IMR-90 (cell line): ENCODE data around the gene ZC3H12D. TPM values are rescaled to one million over a fixed set of nuclear protein-coding genes. Genes with fewer than 3 reads are reported as not detected.
A peak's percentile ranks its signal among the peaks of the same experiment; 100 is the strongest.

Experiments
- ATAC-seq: fragments of 200-7000 bp; cut with Tn5 transposase; 2 replicates; pipeline ENCODE4 v1.9.1; 2020; ENCODE audit warnings: low read depth, mild to moderate bottlenecking, moderate library complexity
- BruUV-seq: library from RNA; stranded (reverse); fragments of 400-500 nt; replicated peaks from 2 replicates; lab custom pipeline; 2021; lab: Mats Ljungman, UMichigan
- CTCF ChIA-PET: fragments of 300-600 bp; formaldehyde crosslinking; extraction: SDS; loops from one replicate; lab custom pipeline; 2021; ENCODE audit warnings: antibody characterized with exemption; lab: Yijun Ruan, JAX
- POLR2A ChIA-PET: fragments of 300-600 bp; sonication (Branson Sonifier 250); formaldehyde crosslinking; loops from one replicate; lab custom pipeline; 2022; ENCODE audit warnings: antibody characterized with exemption; ENCODE audit not compliant: unreplicated experiment; lab: Charles Lee
- DNase-seq: peaks from one replicate; pipeline ENCODE4 v3.0.0; 2013
- H2AFZ ChIP-seq: replicated peaks from 2 replicates; pipeline ENCODE3; 2013; ENCODE audit warnings: low read length, mild to moderate bottlenecking; ENCODE audit not compliant: poor library complexity
- H2AK5ac ChIP-seq: 2 replicates; pipeline ENCODE4 v1.6.1; 2013; ENCODE audit warnings: low read depth, low read length, inconsistent platforms
- H2AK9ac ChIP-seq: replicated peaks from 2 replicates; pipeline ENCODE3; 2013; ENCODE audit warnings: mild to moderate bottlenecking, low read depth, low read length, moderate library complexity; ENCODE audit not compliant: poor library complexity
- H2BK120ac ChIP-seq: 2 replicates; pipeline ENCODE4 v1.6.1; 2013; ENCODE audit warnings: low read depth, low read length, inconsistent platforms
- H2BK15ac ChIP-seq: 3 replicates; pipeline ENCODE4 v1.6.1; 2013; ENCODE audit warnings: low read depth, low read length, inconsistent platforms
- H2BK20ac ChIP-seq: 2 replicates; pipeline ENCODE4 v1.6.1; 2013; ENCODE audit warnings: low read depth, mild to moderate bottlenecking, inconsistent platforms, low read length, moderate library complexity
- H2BK5ac ChIP-seq: 2 replicates; pipeline ENCODE4 v1.6.1; 2013; ENCODE audit warnings: mild to moderate bottlenecking, low read depth, low read length, inconsistent platforms; ENCODE audit not compliant: poor library complexity, severe bottlenecking
- H3K14ac ChIP-seq: replicated peaks from 2 replicates; pipeline ENCODE4 v1.6.1; 2013; ENCODE audit warnings: low read depth, low read length, inconsistent platforms
- H3K18ac ChIP-seq: 2 replicates; pipeline ENCODE4 v1.6.1; 2013; ENCODE audit warnings: low read depth, low read length, control low read depth
- H3K23ac ChIP-seq: 2 replicates; pipeline ENCODE4 v1.6.1; 2013; ENCODE audit warnings: low read depth, low read length, inconsistent platforms
- H3K27ac ChIP-seq: 2 replicates; pipeline ENCODE4 v1.5.1; 2013; ENCODE audit warnings: mild to moderate bottlenecking, control low read depth, low read length; ENCODE audit not compliant: insufficient read depth
- H3K27me3 ChIP-seq: 2 replicates; pipeline ENCODE4 v1.6.1; 2013; ENCODE audit warnings: low read length; ENCODE audit not compliant: control insufficient read depth, insufficient read depth
- H3K36me3 ChIP-seq: 2 replicates; pipeline ENCODE4 v1.6.1; 2013; ENCODE audit warnings: low read length, mixed read lengths; ENCODE audit not compliant: control insufficient read depth, insufficient read depth
- H3K4ac ChIP-seq: 2 replicates; pipeline ENCODE4 v1.6.1; 2013; ENCODE audit warnings: low read depth, low read length, inconsistent platforms
- H3K4me1 ChIP-seq: 2 replicates; pipeline ENCODE4 v1.6.1; 2013; ENCODE audit warnings: low read length, mixed read lengths; ENCODE audit not compliant: control insufficient read depth, insufficient read depth
- H3K4me2 ChIP-seq: 2 replicates; pipeline ENCODE4 v1.6.1; 2013; ENCODE audit warnings: low read depth, mild to moderate bottlenecking, control low read depth, low read length, moderate library complexity
- H3K4me3 ChIP-seq: 2 replicates; pipeline ENCODE4 v1.5.1; 2013; ENCODE audit warnings: low read depth, mild to moderate bottlenecking, control low read depth, low read length, moderate library complexity; ENCODE audit not compliant: insufficient read depth
- H3K56ac ChIP-seq: 2 replicates; pipeline ENCODE4 v1.6.1; 2013; ENCODE audit warnings: low read length, inconsistent platforms; ENCODE audit not compliant: insufficient read depth; ENCODE audit errors: extremely low read depth
- H3K79me1 ChIP-seq, 2 experiments: 2 replicates each; pipeline ENCODE4 v1.6.1; 2013; ENCODE audit warnings: low read length in 2 of 2, inconsistent platforms in 1 of 2, low read depth in 1 of 2
- H3K9ac ChIP-seq: 2 replicates; pipeline ENCODE4 v1.6.1; 2013; ENCODE audit warnings: low read depth, low read length, control low read depth
- H3K9me1 ChIP-seq: 2 replicates; pipeline ENCODE4 v1.6.1; 2013; ENCODE audit warnings: low read length, inconsistent platforms; ENCODE audit not compliant: insufficient read depth
- H3K9me3 ChIP-seq: 2 replicates; pipeline ENCODE4 v1.6.1; 2013; ENCODE audit warnings: low read length; ENCODE audit not compliant: control insufficient read depth, insufficient read depth
- H4K20me1 ChIP-seq: 2 replicates; pipeline ENCODE4 v1.6.1; 2013; ENCODE audit warnings: low read length, inconsistent platforms; ENCODE audit not compliant: insufficient read depth
- H4K5ac ChIP-seq: 2 replicates; pipeline ENCODE4 v1.6.1; 2013; ENCODE audit warnings: mild to moderate bottlenecking, low read depth, low read length, control low read depth
- H4K8ac ChIP-seq, 2 experiments: 2 replicates each; pipeline ENCODE4 v1.6.1; 2013; ENCODE audit warnings: low read depth in 2 of 2, low read length in 2 of 2, control low read depth in 1 of 2, inconsistent platforms in 1 of 2
- H4K91ac ChIP-seq: 2 replicates; pipeline ENCODE4 v1.6.1; 2013; ENCODE audit warnings: low read depth, low read length, inconsistent platforms; ENCODE audit not compliant: insufficient read depth
- BHLHE40 ChIP-seq: fragments of 150-350 bp; IDR thresholded peaks from 2 replicates; pipeline ENCODE4 v1.6.1; 2016; ENCODE audit warnings: mild to moderate bottlenecking, low read depth, low read length
- CTCF ChIP-seq: conservative IDR thresholded peaks from 2 replicates; pipeline ENCODE4 v1.5.1; 2012; ENCODE audit warnings: mild to moderate bottlenecking, low read depth, low read length, improper control_type of control experiment
- FOS ChIP-seq: fragments of 150-350 bp; IDR thresholded peaks from 2 replicates; pipeline ENCODE4 v1.6.1; 2016; ENCODE audit warnings: low read depth, low read length
- MAZ ChIP-seq: IDR thresholded peaks from 2 replicates; pipeline ENCODE4 v1.6.1; 2012; ENCODE audit warnings: low read depth, mild to moderate bottlenecking, low read length, improper control_type of control experiment, moderate library complexity, borderline replicate concordance
- MXI1 ChIP-seq: IDR thresholded peaks from 2 replicates; pipeline ENCODE4 v1.6.1; 2012; ENCODE audit warnings: low read depth, mild to moderate bottlenecking, low read length, moderate library complexity, borderline replicate concordance
- NFE2L2 ChIP-seq: fragments of 150-350 bp; IDR thresholded peaks from 2 replicates; pipeline ENCODE4 v1.6.1; 2016; ENCODE audit warnings: low read depth, mild to moderate bottlenecking, low read length
- POLR2A ChIP-seq: IDR thresholded peaks from 2 replicates; pipeline ENCODE4 v1.6.1; 2012; ENCODE audit warnings: mild to moderate bottlenecking, low read depth, low read length
- RCOR1 ChIP-seq: IDR thresholded peaks from 2 replicates; pipeline ENCODE4 v1.6.1; 2012; ENCODE audit warnings: mild to moderate bottlenecking, low read length, improper control_type of control experiment; ENCODE audit not compliant: insufficient replicate concordance
- RFX5 ChIP-seq: IDR thresholded peaks from 2 replicates; pipeline ENCODE4 v1.8.0; 2012; ENCODE audit warnings: low read depth, mild to moderate bottlenecking, low read length, moderate library complexity
- SMC3 ChIP-seq: fragments of 150-350 bp; IDR thresholded peaks from 2 replicates; pipeline ENCODE4 v1.6.1; 2016; ENCODE audit warnings: low read depth, mild to moderate bottlenecking, antibody characterized with exemption, low read length, moderate library complexity
- USF2 ChIP-seq: fragments of 150-350 bp; IDR thresholded peaks from 2 replicates; pipeline ENCODE4 v1.6.1; 2017; ENCODE audit warnings: mild to moderate bottlenecking, antibody characterized with exemption, low read length, low read depth
- WGBS, 2 experiments: methylation state at CpG; one replicate each; pipeline versions ENCODE4 v1.1.5 to v1.1.7; 2013; ENCODE audit warnings: missing lambda C conversion rate in 2 of 2; ENCODE audit not compliant: insufficient read length in 1 of 2; ENCODE audit errors: extremely low coverage in 2 of 2; 5-methylcytosine and 5-hydroxymethylcytosine counted together
- dilution Hi-C: fragments of 300-500 bp; cut with HindIII; formaldehyde crosslinking; loops from one replicate; pipeline ENCODE4 v1.14.3; 2018; ENCODE audit warnings: low sequenced_read_pairs; ENCODE audit not compliant: unreplicated experiment
- in situ Hi-C: fragments of 300-500 bp; cut with MboI; formaldehyde crosslinking; loops from 3 replicates; pipeline ENCODE4 v1.14.3; 2019; ENCODE audit warnings: low sequenced_read_pairs, inconsistent platforms, mixed read lengths
- intact Hi-C: fragments of 100-400 bp; cut with micrococcal nuclease; formaldehyde crosslinking; loops from 2 replicates; pipeline ENCODE4 v1.10.0; 2022
- polyA plus RNA-seq, 3 experiments: library from polyadenylated mRNA; depleted of rRNA; stranded (reverse); fragments of >200 nt; gene quantifications; 2 replicates each; pipeline ENCODE4 v1.2.3, GENCODE V29; 2012; ENCODE audit warnings: low replicate concordance in 1 of 3
- total RNA-seq: library from RNA; depleted of rRNA; stranded (reverse); fragments of >200 nt; gene quantifications from 2 replicates; pipeline ENCODE4 v1.2.3, GENCODE V29; 2012

The ZC3H12D gene
- total and polyA plus RNA-seq, 2 of the 4 experiments (the other 2 are of a cell fraction): under 0.01 to 0.12 TPM

- H3K4me2 ChIP-seq: no peak overlapping the region
- no peaks in the 10 kb centered on the region for H3K36me3 ChIP-seq
- H3K4ac ChIP-seq: no peak overlapping the region
- DNase-seq (no peak), ATAC-seq (0 out of 2 replicates have a peak, but pooled peaks have one; percentile 16)
- no peaks in the 10 kb centered on the region for H4K20me1 ChIP-seq
- peaks cover 3% of the 10 kb centered on the region; the same call in 1 of the 2 replicates for H3K9me1 ChIP-seq
- no peak overlapping the region for H3K9ac ChIP-seq
- no peak overlapping the region; the same call in 1 of the 2 replicates for H3K4me3 ChIP-seq
- no peak overlapping the region for H2AK5ac ChIP-seq
- no peak overlapping the region for H4K5ac ChIP-seq
- in situ Hi-C loops: no loop called here
- H3K18ac ChIP-seq: no peak overlapping the region
- H3K27me3 ChIP-seq: peaks cover 17% of the 10 kb centered on the region; the same call in 1 of the 2 replicates
- H2BK5ac ChIP-seq: no peak overlapping the region
- no peak overlapping the region for H3K27ac ChIP-seq
- H3K23ac ChIP-seq: no peak overlapping the region
- no peak overlapping the region for H4K91ac ChIP-seq
- no TSS peak for BruUV-seq
- peaks cover 9% of the 10 kb centered on the region for H3K4me1 ChIP-seq
- no peaks in the 10 kb centered on the region for H3K9me3 ChIP-seq
- TF ChIP-seq SMC3: no peak
- no peak for TF ChIP-seq MXI1
- no peak for TF ChIP-seq FOS
- no peak for TF ChIP-seq USF2
- TF ChIP-seq RFX5: no peak
- TF ChIP-seq POLR2A: no peak
- TF ChIP-seq RCOR1: no peak
- no peak for TF ChIP-seq MAZ
- TF ChIP-seq NFE2L2: no peak
- no peak for TF ChIP-seq BHLHE40
- TF ChIP-seq CTCF: no peak
- H3K14ac ChIP-seq: no peak overlapping the region
- no peak overlapping the region for H3K56ac ChIP-seq
- no peak overlapping the region for H2BK120ac ChIP-seq
- peak overlapping the region; percentile 78 for H2AFZ ChIP-seq
- CTCF ChIA-PET: no interaction called here
- no peak overlapping the region for H2BK20ac ChIP-seq
- no peaks in the 10 kb centered on the region for H3K79me1 ChIP-seq
- peak overlapping the region; percentile 80 for H2AK9ac ChIP-seq
- H2BK15ac ChIP-seq: no peak overlapping the region
- dilution Hi-C loops: no loop called here
- no peak overlapping the region for H4K8ac ChIP-seq
- intact Hi-C loops: no loop called here
- POLR2A ChIA-PET: no interaction called here
- WGBS, 2 experiments: 17% methylated on average over 84 of the region's 89 CpGs; no CpG with 5 or more reads in 1 of the 2 experiments
Measured at GRCh38 chr6:149450679-149451375, 34.0 kb downstream of the ZC3H12D start.
